Heart left ventricle (tissue), 13 donors: ENCODE data around the gene BAMBI.

Experiments
- CTCF ChIP-seq, 12 donors: fragments of 200-600 bp; sonication (generic) in 4 of 12; IDR thresholded peaks; one replicate each; pipeline versions ENCODE4 v1.5.0 to v1.8.0; 2018 to 2022; ENCODE audit warnings: antibody characterized with exemption in 12 of 12, mild to moderate bottlenecking in 5 of 12
- POLR2A ChIP-seq, 2 donors: fragments of 450-650 bp; IDR thresholded peaks; one replicate each; pipeline ENCODE4 v1.6.1; 2017; ENCODE audit warnings: antibody characterized with exemption in 2 of 2, mild to moderate bottlenecking in 2 of 2, moderate library complexity in 2 of 2
- donor health status: ischemic (EF 13 %, LVEDD 7.1; RV severe dilation, severe dysfunction).
- donor health status: DM: no; HTN: yes; CAD: no.
- donor health status: DM: no; HTN: no; CAD: no.
- donor health status: ischemic (EF 25% LVEDD 6.9; RV normal size, moderate dysfunction).
- donor health status: ischemic (EF 25% LVEDD 5.7; RV mildly dilated, moderate dysfunction).
- donor health status: ischemic (EF 35%, LVEDD 5.7; RV mildly dilated, moderate dysfunction).
- donor health status: nonischemic (EF 11% LVEDD 7.7; RV severe dilation, severe dysfunction).
- donor health status: DM: yes; HTN: yes; CAD: no.
- donor health status: PGD.
- donor health status: ischemic (EF 29% LVEDD 5.4; RV normal size, mild dysfunction).
- donor health status: nonischemic (EF 23%, LVEDD 6.1; RV moderate dilation, normal function).

DNA sequence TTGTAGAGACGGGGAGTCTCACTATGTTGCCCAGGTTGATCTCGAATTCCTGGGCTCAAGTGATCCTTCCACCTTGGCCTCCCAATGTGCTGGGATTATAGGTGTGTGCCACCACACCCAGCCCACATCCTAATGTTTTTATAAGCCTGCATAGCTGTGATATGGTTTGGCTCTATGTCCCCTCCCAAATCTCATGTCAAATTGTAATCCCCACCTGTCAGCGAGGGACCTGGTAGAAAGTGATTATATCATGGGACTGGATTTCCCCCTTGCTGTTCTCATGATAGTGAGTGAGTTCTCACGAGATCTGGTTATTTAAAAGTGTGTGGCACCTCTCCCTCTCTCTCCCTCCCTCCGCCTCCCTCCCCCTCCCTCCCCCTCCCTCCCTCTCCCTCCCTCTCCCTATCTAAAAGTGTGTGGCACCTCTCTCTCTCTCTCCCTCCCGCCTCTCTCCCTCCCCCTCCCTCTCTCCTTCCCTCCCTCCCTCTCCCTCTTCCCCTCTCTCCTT lies 13.9 kb downstream of the BAMBI start:
- TF ChIP-seq CTCF (IDR thresholded peaks at IDR 0.05), result no peak
- no peak for TF ChIP-seq POLR2A (IDR thresholded peaks at IDR 0.05)
